Heart left ventricle (tissue), 13 donors: Measurements from ENCODE around the gene RAB24.

ENCODE experiments used
- POLR2A ChIP-seq, 2 donors: fragments of 450-650 bp; IDR thresholded peaks; one replicate each; pipeline ENCODE4 v1.6.1; 2017; ENCODE audit warnings: antibody characterized with exemption in 2 of 2, mild to moderate bottlenecking in 2 of 2, moderate library complexity in 2 of 2
- TF ChIP-seq, protein P1 (sequence below), 12 donors: fragments of 200-600 bp; sonication (generic) in 4 of 12; IDR thresholded peaks; one replicate each; pipeline versions ENCODE4 v1.5.0 to v1.8.0; 2018 to 2022; ENCODE audit warnings: antibody characterized with exemption in 12 of 12, mild to moderate bottlenecking in 5 of 12
- donor health status: ischemic (EF 13 %, LVEDD 7.1; RV severe dilation, severe dysfunction).
- donor health status: DM: no; HTN: yes; CAD: no.
- donor health status: DM: no; HTN: no; CAD: no.
- donor health status: ischemic (EF 25% LVEDD 6.9; RV normal size, moderate dysfunction).
- donor health status: ischemic (EF 25% LVEDD 5.7; RV mildly dilated, moderate dysfunction).
- donor health status: ischemic (EF 35%, LVEDD 5.7; RV mildly dilated, moderate dysfunction).
- donor health status: nonischemic (EF 11% LVEDD 7.7; RV severe dilation, severe dysfunction).
- donor health status: DM: yes; HTN: yes; CAD: no.
- donor health status: PGD.
- donor health status: ischemic (EF 29% LVEDD 5.4; RV normal size, mild dysfunction).
- donor health status: nonischemic (EF 23%, LVEDD 6.1; RV moderate dilation, normal function).

DNA sequence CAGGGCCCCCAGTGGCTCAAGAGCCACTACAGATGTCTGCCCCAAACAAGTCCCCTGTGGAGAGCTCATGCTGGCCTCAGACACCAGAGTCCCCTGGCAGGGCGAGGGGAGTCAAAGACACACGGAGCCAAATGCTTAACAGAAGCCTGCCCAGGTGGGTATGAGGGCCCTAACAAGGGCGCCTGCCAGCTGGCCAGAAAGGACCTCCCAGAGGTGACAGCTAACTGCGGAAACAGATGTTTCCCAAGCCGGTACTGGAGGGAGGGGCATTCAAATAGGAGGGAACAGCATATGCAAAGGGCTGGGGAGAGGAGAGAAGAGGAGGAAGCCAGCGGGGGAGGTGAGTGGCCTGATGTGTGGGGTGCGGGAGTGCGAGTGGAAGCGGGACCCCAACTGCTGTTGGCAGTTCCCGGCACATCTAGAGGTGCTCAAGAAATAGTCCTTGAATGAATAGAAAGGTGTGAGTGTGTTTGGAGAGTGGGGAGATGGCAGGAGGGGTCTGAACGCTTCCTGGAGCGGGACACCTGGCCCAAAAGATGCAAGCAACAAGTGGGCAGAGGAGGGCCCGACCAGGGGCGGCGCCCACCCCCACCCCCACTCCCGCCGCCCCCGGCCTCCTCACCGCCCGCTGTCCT is 7.4 kb upstream of the RAB24 start:
- TF ChIP-seq, protein P1, sequence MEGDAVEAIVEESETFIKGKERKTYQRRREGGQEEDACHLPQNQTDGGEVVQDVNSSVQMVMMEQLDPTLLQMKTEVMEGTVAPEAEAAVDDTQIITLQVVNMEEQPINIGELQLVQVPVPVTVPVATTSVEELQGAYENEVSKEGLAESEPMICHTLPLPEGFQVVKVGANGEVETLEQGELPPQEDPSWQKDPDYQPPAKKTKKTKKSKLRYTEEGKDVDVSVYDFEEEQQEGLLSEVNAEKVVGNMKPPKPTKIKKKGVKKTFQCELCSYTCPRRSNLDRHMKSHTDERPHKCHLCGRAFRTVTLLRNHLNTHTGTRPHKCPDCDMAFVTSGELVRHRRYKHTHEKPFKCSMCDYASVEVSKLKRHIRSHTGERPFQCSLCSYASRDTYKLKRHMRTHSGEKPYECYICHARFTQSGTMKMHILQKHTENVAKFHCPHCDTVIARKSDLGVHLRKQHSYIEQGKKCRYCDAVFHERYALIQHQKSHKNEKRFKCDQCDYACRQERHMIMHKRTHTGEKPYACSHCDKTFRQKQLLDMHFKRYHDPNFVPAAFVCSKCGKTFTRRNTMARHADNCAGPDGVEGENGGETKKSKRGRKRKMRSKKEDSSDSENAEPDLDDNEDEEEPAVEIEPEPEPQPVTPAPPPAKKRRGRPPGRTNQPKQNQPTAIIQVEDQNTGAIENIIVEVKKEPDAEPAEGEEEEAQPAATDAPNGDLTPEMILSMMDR (IDR thresholded peaks at IDR 0.05) = no peak
- no peak for TF ChIP-seq POLR2A (IDR thresholded peaks at IDR 0.05)
